Germinal center (tissue), 1 donor: ENCODE results near the gene SNRPB2.
A peak's percentile ranks its signal among the peaks of the same experiment; 100 is the strongest.

ENCODE experiments used
- DNase-seq: peaks from one replicate; pipeline ENCODE4 v3.0.0; 2012; ENCODE audit warnings: mixed read lengths, low spot score

The SNRPB2 gene

DNA sequence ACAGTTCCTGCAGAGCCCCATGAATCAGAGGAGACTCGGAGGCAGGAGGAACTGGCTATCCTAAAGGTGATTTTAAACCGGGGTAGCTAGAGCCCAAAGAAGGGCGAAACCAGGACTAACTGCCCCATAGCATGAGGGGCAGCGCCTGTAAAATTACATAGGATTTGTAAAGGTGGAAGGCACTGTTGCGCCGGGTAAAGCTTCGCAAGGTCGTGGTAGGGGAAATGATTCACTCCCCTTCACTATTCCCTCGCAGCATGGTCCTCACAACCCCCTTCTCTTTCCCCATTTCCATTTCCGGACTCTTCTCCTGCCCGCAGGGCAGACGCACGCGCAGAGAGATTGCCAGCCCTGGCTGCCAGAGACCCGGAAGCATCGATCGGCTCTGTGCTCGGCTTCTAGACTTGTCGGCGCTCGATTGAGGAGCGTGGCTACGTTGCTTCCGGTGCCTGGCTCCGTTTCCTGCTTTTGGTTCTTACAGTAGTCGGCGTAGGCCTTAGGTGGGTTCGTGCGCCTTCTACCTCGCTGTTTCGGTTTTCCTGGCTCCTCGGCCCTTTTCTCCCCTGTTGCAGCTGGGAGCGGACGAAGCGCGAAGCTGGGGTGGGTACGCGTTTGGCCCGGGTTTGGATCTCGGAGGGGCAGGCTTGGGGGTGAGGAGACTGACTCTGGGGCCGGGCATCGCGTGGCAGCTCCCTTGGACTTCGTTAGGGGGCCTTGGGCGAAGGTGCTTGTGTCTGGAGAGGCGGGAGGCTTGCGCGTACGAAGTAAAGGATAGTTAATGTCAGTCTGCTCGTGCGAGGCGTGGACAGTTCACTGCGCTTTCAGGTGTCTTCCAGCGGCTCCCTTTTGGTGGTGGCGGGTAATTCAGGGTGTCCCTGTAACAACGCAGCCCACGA is at the start of gene SNRPB2:
Gene SNRPB2 (plus strand): TSS at position 462 of the 896 bp plus-strand sequence. CDS start 1,677 bp downstream, outside the sequence.
- peak; percentile 92 for DNase-seq

DNA sequence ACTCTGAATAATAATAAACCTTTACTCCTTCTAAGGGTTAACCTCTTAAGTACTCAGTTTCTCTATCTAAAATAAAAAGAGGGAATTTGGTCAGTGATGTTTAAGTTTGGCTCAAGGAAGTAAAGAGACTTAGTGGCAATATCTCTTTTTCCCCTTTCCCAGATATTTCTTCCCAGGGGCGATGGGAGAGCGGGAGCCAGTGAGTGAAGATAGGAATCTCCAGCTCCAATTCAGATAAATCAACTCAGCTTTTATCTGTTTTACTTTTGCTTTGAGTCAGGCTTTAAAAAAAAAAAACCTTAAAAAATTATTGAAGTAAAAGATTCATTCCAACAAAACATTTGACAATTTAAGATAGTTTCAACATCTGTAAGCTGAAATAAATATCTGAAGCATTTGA is 45.4 kb upstream of the SNRPB2 start:
- DNase-seq = no peak

DNA sequence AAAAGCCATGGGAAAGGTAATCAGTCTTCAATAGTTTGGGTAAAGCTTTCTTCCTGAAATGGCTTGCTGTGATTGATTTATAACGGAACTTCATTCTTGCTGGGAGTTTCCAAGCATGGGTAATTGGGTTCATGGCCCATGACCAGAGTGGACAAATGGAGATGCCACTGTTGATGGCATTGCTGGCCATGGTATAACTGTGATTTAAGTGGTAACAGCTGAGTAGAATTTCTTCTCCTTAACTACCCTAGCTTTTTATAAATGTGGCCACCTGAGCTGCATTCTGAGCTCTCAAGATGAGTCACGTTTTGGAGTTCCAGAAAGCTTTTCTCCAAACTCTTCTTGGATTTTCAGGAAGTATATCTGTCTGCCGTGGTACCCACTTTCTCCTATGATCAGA is 39.9 kb upstream of the SNRPB2 start:
- no peak for DNase-seq

DNA sequence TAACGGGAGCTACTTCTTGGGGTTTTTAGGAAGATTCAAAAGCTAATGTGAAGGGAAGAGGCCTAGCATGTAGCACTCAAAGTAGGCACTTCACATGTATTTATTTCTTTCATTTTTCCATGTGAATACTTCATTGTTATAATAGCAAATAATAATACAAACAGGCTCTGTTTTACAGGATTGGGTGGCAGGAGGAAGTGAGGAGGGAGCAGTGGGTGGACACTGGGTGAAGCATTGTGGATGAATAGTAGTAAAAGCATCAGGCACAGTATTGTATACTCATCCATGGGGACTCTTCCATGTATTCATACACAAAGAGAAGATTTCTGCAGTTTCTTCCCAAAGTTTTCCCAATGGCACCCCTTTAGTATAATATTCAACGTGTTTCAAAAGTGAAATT is 38.4 kb upstream of the SNRPB2 start:
- DNase-seq = no peak

DNA sequence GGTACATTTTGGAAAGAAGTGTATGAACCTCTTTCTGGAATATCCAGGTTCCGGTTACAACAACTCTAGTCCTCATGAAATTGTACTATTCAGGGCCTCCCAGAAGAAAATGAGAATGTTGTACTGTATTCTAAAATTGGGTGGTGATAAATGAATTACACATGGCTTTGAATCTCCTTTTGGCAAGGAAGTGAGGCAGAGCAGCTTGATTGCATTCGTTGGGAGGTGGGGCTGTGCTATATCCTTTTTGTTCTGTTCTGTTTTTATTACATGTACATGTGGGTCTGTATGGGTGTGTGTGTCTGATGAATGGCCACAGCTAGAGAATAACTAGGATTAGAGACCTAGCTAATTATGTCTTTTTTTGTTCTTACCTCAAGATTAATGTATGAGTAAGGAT is 37.8 kb upstream of the SNRPB2 start:
- no peak for DNase-seq

DNA sequence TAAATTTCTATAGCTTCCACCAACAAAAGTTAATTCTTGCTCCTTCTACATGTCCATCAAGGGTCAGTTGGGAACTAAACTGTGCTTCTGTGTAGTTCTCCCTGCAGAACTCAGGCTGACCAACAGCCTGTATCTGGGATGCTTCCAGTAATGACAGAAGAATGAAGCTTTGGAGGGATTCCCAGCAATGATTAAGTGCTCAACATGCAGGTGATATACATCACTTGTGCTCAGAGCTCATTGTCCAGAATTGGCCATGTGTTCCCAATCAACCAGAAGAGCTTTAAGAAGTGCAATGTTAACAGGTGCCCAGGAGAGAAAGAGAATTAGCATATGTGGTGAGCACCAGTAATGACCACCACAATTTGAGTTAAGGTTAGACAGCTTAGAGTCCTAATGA is 37.4 kb upstream of the SNRPB2 start:
- DNase-seq = no peak

DNA sequence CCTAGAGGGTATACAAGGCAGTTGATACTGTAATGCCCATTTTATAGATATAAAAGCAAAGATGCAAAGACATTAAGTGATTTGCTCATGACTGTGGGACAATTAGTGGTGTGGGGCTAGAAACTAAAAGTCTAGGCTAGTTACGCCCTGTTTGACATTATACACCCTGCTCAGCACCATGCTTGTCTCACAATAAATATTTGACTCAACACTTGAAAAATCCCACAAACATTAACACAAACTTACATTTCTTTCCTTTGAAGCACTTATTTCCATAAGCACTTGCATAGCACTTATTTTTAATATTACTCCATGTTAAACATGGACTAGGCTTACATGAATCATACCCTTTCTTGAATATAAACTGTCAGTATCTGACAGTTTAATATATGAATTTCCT is 36.5 kb upstream of the SNRPB2 start:
- no peak for DNase-seq

DNA sequence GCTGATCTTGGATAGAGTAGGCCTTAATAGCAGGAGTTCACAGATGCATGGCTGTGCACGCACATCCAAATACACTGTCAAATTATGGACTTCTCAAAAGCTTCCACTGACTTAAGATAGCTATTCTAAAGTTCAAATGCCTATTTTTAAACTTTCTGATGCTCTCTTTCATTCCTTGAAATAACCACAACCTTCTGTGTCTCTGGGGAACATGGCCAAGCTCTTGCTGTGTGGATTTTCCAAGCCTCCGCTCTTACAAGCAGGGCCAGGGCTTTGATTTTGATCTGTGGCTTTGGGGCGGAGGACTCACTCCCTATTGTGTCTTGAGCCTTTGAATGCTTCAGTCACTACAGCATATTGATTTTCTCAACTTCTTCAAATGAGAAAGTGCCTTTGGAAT is 35.7 kb upstream of the SNRPB2 start:
- DNase-seq = no peak

DNA sequence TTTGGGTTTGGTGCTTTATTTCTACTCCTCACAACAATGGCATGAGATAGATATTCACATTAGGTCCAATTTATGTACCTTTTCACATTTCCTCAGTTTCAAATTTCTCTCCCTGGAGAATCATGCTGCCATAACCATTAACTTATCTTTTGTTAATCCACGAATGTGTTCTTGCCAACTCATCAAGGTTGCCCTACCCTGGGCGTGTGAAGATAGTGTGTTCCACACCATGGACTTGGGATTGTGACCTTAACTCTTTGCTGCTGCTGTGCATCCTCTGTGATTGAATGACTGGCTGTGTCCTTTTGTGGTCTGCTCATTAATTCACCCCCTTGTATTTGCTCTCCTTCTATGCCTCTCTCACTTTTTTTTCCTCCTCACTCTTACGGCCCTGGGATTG is 34.2 kb upstream of the SNRPB2 start:
- no peak for DNase-seq

DNA sequence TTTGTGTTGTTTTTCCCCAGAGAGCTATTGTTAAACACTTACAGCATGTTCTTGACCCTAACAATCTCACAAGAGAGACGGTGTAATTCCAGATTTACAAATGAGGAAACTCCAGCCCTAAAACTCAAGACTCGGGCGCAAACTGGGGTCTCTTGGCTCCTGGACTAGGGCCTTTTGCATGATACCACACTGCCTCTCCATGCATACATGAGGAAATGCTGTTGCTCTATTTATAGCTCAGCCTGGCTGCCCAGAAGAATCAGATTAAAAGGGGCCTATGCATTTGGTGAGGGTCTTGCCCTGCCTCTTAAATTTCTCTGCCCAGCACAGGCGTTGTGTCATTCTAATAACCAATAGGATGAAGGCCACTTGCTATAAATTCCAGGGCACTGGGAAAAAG is 30.5 kb upstream of the SNRPB2 start:
- DNase-seq = no peak

DNA sequence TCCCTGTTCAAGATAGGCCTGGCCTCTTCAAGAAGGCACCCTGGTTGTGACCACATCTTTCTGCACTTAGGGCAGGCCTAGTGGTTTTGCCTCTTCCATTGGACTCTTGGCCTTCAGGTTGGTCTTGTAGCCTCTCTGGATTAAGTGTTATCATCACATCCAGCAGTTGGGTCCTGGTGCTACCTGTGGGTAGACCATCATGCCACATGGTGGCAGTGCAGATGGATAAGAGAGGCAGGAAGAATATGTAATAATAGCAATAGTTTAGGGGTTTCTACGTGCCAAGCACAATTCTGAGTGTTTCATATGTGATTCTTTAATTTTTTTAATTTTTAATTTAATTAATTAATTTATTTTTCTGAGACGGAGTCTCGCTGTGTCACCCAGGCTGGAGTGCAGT is 28.5 kb upstream of the SNRPB2 start:
- DNase-seq = peak; percentile 27

DNA sequence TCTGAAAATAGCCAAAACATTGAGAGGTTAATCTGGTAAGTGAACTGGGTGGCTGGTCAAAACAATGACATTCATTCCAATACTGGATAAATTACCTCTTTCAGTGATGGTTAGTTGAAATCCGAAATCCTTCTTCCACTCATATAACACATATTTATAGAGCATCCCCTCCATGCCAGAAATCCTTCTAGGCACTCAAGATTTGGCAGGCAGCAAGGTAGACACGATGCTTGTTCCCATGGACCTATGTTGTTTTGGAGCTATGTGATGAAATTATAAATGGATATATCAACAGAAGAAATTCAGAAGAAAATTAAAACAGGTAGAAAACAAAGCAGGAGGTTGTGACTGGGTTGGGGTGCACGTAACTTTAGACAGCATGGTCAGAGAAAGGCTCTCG is 26.3 kb upstream of the SNRPB2 start:
- no peak for DNase-seq

DNA sequence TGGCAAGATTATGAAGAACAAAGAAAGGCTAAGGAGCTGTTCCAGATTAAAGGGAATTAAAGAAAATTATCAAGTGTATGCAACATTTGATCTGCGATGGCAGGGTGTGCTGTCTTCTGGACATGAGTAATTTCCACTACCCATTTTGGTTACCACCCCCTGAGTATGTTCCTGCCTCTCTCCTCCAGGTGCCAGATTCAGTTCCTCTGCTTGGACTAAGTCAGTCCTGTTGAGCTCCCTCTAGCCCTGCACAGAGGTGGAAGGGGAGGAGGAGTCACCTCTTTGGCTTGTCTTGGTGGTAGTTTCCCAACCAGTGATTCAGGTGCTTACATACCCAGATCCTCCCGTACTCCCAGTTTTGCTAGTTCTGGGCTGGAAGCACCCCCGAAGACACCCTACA is 22.2 kb upstream of the SNRPB2 start:
- peak; percentile 40 for DNase-seq

DNA sequence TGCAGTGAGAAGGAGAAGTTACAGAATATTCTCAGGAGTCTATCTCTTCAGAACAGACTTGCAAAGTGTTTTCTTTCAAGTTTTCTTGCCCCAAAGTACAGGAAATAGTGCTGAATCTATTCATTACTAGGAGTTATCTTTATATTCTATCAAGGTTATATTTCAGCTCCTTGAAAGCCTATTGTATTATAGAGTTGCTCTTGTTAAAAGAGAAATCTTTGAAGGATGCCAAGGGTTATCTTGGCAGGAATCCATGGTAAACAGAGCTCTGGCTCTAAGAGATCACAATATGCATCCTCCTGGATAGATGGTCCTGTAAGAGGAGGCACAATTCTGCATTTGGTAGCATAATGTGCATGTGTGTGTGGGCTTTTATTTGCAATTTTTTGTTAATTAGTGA is 21.2 kb upstream of the SNRPB2 start:
- no peak for DNase-seq

DNA sequence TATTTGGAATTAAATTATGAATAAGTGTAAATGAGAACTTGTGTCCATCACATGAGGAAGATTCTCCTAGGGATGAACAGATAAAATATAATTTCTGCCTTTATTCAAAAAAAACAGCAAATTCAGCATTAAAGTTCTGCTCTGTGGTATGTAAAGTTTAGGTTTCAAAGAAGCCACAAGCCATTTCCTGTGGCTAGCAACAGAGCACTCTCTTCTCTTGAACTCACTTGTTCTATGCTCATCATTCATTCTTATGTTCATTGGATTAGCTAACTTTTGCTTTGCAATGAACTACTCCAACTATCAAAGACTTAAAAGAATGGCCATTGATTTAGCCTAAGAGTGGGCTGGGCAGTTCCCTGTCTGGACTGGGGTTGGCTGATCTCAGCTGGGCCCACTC is 20.8 kb upstream of the SNRPB2 start:
- no peak for DNase-seq

DNA sequence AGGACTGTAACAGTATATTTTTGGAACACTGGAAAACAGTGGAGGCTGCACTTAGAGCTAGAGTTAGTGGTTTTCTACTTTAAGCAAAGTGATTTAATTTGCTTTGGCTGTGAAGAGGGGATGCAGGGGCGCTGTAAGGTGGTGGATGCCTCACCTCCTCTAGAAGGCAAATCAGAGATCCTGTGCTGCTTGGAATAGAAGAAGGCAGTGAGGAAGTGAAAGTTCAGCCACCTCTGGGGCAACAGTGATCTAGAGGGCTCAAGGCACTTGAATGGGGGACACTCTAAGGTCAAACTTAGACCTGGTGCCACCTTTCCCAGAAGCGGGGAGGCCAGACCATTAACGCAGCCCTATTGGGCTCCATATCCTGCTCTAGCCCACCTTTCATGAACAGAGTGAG is 19.0 kb upstream of the SNRPB2 start:
- DNase-seq = peak; percentile 51

DNA sequence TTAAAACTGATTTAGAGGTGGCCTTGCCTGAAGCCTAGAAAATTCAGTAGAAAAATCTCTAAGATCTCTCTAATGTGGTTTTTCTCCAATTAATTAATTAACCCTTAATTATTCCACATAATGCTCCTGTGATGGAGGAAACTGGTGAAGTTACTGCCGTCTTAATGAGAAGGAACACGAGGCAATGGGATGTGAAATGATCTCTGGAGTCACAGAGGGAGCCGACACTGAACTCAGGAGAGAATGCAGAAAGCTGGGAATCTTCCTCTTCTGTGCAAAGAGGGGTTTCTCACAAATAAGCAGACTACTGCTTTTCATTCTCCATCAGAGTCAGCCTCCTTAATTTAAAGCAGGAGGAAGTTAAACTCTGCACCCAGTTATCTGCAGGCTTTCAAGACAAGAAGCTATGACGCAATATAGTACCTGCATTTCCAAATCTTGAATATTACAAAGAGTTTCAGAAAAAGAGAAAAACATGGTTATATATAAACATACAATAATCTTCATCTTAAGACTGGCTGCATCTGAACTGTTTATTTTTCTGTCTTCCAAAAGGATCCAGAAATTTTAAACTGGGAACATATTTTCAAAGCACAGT is 18.1 kb upstream of the SNRPB2 start:
- no peak for DNase-seq

DNA sequence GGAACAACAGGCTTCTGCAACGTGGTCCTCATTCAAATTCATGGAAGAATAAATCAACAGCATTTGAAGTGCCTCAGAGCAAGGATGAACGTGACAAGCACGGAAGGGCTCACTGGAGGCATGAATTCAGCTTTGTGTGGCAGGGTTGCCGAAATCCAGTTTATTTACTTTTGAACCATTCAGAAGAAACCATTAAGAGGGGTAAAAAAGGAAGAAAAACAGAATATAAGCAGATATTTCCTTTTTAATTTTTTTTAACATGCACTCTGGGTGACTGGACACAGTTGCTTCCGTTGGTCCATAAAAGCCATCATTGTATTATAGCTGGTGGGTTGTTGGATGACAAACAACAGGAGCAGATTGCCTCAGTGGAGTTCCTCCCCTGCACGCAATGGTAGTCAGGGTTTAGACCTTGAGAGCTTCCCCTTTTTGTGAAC is 17.3 kb upstream of the SNRPB2 start:
- DNase-seq = no peak

DNA sequence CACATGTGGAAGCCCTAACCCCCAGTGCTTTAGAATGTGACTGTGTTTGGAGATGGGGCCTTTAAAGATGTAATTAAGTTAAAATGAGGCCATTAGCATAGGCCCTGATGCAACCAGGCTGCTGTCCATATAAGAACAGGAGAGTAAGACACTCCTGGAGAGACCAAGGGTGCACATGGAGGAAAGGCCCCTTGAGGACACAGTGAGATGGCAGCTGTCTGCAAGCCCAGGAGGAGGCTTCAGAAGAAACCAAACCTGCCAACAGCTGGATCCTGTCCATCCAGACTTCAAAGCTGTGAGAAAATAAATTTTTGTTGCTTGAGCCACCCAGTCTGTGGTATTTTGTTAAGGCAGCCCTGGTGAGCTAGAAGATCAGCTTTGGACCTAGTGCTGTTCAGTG is 16.8 kb upstream of the SNRPB2 start:
- DNase-seq = no peak

DNA sequence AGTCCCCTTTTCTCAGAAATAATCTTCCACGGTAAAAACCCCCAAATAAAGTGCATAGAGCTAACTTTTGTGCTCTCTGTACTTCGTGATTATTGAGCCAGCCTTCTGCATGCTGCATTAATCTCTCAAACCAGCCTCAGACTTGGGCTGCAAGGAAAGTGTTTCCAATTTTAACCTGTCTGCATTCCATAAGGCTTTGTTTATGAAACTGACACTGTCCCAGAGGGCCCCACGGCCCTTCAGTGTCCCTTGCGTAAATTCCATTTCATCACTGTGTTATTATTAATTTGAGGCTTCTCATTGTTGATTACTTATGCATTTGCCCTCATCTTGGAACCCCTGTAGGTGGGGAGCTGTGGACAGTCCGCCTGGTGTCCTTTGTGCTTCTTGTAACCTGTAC is 15.6 kb upstream of the SNRPB2 start:
- no peak for DNase-seq

DNA sequence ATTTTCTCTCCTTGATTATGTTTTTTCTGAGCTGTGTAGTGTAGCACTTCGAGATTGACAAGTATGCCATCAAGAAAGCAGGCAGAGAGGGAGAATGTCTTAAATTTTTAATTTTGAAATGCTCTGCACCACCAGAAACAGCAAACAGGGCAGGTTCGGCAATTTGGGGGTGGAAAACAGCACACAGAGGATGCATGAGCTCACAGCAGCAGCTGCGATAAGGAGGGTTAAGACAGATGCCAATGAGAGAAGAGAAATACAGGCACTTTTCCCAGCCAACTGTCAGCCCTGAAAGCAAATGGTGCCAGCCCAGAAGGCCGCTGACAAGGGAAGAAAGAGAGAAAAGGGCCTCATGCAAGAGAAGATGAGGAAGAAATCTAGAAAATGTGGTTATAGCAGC is 15.1 kb upstream of the SNRPB2 start:
- DNase-seq = no peak

DNA sequence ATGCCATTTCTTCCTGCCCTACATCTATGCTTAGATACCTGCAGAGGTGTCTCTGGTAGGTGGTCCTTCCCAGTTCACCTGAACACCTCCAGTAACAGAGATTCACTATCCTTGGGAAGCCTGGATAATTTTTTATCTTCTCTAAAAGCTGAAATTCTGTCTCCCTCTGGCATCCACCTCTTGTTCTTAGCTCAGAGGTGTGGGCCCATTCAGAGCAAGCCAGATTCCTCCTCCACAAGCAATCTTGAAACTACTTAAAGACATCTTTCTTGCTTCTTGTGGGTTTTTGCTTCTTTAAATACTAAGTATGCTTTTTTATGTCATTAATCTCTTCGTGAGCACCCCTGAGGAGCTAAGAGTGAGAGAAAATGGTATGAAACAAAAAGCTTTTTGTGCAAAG is 10.4 kb upstream of the SNRPB2 start:
- no peak for DNase-seq

DNA sequence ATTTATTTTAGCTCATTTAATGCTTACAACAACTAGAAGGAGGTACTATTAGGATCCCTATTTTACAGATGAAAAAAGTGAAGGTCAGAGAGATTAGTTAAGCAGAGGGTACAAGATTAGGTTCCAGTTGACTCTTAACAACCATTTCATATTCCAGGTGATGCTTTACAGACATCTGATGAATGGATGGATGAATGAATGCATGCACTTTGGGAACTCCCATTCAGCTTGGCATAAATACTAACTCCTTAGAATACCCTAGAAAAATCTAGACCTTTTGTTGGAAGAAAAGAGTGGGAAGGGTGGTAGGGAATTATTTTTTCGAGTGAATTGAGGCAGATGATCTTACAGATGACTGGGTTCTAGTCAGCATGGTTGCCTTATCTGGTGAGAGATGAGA is 746 bp upstream of the SNRPB2 start:
- DNase-seq = no peak
